ENCODE results near the gene ABI1.
"Not testable (repeated sequence)": the region's sequence is repeated elsewhere in the genome, so short reads cannot be mapped to it uniquely, and the experiment has no call there.

The ABI1 gene

DNA sequence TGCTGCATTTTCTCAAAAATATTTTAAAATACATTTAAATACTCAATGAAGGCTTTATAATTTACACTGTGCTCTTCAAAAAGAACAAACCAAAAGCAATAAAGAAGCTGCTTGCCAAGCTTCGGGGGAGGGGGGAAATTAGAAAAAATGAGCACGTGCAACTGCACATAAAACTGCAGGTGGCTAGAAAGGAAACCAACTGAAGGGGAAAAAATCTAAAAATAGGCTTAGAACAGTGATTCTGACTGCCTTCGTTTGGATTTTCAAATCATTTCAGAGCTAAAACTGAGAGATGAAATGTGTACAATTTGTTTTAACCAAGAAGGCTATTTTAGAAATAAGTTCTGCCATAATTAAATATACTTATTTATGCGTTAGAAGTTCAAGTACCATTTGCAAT lies 61.4 kb downstream of the ABI1 start:
- TF ChIP-seq, protein P1, sequence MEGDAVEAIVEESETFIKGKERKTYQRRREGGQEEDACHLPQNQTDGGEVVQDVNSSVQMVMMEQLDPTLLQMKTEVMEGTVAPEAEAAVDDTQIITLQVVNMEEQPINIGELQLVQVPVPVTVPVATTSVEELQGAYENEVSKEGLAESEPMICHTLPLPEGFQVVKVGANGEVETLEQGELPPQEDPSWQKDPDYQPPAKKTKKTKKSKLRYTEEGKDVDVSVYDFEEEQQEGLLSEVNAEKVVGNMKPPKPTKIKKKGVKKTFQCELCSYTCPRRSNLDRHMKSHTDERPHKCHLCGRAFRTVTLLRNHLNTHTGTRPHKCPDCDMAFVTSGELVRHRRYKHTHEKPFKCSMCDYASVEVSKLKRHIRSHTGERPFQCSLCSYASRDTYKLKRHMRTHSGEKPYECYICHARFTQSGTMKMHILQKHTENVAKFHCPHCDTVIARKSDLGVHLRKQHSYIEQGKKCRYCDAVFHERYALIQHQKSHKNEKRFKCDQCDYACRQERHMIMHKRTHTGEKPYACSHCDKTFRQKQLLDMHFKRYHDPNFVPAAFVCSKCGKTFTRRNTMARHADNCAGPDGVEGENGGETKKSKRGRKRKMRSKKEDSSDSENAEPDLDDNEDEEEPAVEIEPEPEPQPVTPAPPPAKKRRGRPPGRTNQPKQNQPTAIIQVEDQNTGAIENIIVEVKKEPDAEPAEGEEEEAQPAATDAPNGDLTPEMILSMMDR (IDR thresholded peaks at IDR 0.05; ENCODE audit: low read depth, low read length, missing control alignments): no peak
- DNase-seq (ENCODE audit: extremely low read depth, low read depth): no peak
- no peak overlapping the region for H3K4me3 ChIP-seq (replicated peaks; ENCODE audit: low read depth, low read length)

GRCh38 chr10:26798298-26798697 lies 62.5 kb downstream of the ABI1 start:
- no peak for DNase-seq (ENCODE audit: extremely low read depth, low read depth)
- TF ChIP-seq, protein P1 (IDR thresholded peaks at IDR 0.05; ENCODE audit: low read depth, low read length, missing control alignments): no peak
- H3K4me3 ChIP-seq (replicated peaks; ENCODE audit: low read depth, low read length): no peak overlapping the region

GRCh38 chr10:26797340-26797739 lies 63.4 kb downstream of the ABI1 start:
- no peak overlapping the region for H3K4me3 ChIP-seq (replicated peaks; ENCODE audit: low read depth, low read length)
- TF ChIP-seq, protein P1 (IDR thresholded peaks at IDR 0.05; ENCODE audit: low read depth, low read length, missing control alignments): no peak
- no peak for DNase-seq (ENCODE audit: extremely low read depth, low read depth)

GRCh38 chr10:26792758-26793495 lies 67.8 kb downstream of the ABI1 start:
- no peak for DNase-seq (ENCODE audit: extremely low read depth, low read depth)
- H3K4me3 ChIP-seq (replicated peaks; ENCODE audit: low read depth, low read length): no peak overlapping the region

DNA sequence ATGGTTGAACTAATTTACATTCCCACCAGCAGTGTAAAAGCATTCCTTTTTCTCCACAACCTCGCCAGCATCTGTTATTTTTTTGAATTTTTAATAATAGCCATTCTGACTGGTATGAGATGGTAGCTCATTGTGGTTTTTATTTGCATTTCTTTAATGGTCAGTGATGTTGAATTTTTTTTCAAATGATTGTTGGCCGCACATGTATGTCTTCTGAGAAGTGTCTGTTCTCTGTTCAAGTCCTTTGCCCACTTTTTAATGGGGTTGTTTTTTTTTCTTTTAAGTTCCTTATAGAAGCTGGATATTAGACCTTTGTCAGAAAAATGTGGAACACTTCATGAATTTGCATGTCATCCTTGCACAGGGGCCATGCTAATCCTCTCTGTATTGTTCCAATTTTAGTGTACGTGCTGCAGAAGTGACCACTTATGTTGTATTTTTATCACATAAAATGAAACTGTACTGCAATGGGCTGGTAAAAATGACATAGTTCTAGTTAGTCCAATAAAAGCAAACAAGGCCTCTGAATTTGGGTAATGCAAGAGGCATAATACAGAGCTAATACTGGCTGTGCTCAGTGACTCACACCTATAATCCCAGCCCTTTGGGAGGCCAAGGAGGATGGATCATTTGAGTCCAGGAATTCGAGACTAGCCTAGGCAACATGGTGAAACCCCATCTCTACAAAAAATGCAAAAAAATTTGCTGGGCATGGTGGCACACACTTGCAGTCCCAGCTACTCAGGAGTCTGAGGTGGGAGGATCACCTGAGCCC lies 70.3 kb downstream of the ABI1 start:
- no peak overlapping the region for H3K4me3 ChIP-seq (replicated peaks; ENCODE audit: low read depth, low read length)
- TF ChIP-seq, protein P1 (IDR thresholded peaks at IDR 0.05; ENCODE audit: low read depth, low read length, missing control alignments): no peak
- DNase-seq (ENCODE audit: extremely low read depth, low read depth): no peak

More at GRCh38 chr10:26792758-26793495, 67.8 kb downstream of the ABI1 start:
- TF ChIP-seq, protein P1 (IDR thresholded peaks at IDR 0.05; ENCODE audit: low read depth, low read length, missing control alignments): no peak

DNA sequence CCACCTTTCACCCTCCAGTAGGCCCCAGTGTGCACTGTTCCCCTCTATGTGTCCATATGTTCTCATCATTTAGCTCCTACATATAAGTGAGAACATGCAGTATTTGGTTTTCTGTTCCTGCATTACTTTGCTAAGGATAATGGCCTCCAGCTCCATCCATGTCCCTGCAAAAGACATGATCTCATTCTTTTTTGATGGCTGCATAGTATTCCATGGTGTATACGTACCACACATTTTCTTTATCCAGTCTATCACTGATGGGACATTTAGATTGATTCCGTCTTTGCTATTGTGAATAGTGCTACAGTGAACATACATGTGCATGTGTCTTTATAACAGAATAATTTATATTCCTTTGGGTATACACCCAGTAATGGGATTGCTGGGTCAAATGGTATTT lies 71.0 kb downstream of the ABI1 start:
- not testable (repeated sequence) for DNase-seq (ENCODE audit: extremely low read depth, low read depth); H3K4me3 ChIP-seq (replicated peaks; ENCODE audit: low read depth, low read length)

DNA sequence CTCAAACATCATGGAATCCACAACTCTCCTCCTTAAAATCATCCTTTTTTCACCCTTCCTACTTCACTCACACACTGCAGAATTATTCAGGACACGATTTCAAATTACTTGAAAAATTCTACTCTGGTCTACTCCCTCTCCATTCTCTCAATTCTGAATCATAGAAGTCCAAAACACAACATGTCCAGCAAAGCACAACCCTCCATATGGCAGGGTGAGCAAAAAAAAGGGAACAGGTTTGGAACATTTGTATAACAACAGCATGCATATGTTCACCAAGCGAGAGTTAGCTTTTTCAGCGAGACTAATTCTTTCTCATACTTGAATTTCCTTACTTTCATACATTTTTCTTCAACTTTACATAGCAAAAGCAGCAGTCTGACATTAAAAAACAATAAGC lies 73.4 kb downstream of the ABI1 start:
- no peak overlapping the region for H3K4me3 ChIP-seq (replicated peaks; ENCODE audit: low read depth, low read length)
- TF ChIP-seq, protein P1 (IDR thresholded peaks at IDR 0.05; ENCODE audit: low read depth, low read length, missing control alignments): no peak

More for the DNA sequence above, 73.4 kb downstream of the ABI1 start:
- DNase-seq (ENCODE audit: extremely low read depth, low read depth): no peak
